C4-2B (cell line): ENCODE data around the gene COL4A2.

ENCODE experiments used
- ZFX ChIP-seq: fragments of 450-650 bp; IDR thresholded peaks from 2 replicates; pipeline ENCODE4 v1.6.1; 2017
- TF ChIP-seq, protein P1 (sequence below): fragments of 450-650 bp; conservative IDR thresholded peaks from 2 replicates; pipeline ENCODE4 v1.5.1; 2017; ENCODE audit warnings: mild to moderate bottlenecking

DNA sequence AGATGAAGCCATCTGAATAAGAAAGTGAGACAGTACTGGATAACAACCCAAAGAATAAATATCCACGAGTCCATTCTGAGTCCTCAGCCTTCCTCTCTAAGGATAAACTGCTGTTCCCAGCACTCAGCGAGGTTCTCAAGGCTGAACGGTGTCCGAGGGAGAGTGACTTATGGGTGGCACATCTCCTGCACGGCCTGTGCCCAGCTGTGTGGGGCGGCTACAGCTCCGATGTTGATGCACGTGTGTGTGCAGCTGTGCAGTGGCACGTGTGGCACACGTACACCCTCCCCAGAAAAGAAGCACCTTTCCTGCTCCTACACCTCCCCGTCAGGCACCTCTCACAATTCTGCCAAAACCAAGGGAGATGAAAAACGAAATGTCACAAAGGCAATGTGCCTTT lies 209.4 kb downstream of the COL4A2 start:
- TF ChIP-seq, protein P1, sequence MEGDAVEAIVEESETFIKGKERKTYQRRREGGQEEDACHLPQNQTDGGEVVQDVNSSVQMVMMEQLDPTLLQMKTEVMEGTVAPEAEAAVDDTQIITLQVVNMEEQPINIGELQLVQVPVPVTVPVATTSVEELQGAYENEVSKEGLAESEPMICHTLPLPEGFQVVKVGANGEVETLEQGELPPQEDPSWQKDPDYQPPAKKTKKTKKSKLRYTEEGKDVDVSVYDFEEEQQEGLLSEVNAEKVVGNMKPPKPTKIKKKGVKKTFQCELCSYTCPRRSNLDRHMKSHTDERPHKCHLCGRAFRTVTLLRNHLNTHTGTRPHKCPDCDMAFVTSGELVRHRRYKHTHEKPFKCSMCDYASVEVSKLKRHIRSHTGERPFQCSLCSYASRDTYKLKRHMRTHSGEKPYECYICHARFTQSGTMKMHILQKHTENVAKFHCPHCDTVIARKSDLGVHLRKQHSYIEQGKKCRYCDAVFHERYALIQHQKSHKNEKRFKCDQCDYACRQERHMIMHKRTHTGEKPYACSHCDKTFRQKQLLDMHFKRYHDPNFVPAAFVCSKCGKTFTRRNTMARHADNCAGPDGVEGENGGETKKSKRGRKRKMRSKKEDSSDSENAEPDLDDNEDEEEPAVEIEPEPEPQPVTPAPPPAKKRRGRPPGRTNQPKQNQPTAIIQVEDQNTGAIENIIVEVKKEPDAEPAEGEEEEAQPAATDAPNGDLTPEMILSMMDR: no peak
- TF ChIP-seq ZFX: no peak
